Skin of body (tissue), 2 donors: ENCODE measurements around the gene FCER2. TPM values are rescaled to one million over a fixed set of nuclear protein-coding genes. Genes with fewer than 3 reads are reported as not detected.

Source experiments
- DNase-seq: peaks from one replicate; lab custom pipeline; 2025; lab: John Stamatoyannopoulos, UW
- total RNA-seq: library from RNA; depleted of rRNA; stranded (reverse); fragments of >200 nt; gene quantifications from one replicate; pipeline ENCODE4 v1.2.3, GENCODE V29; 2014

Gene FCER2
- total RNA-seq, 1 donor from 2014 or later = 0.20 TPM

DNA sequence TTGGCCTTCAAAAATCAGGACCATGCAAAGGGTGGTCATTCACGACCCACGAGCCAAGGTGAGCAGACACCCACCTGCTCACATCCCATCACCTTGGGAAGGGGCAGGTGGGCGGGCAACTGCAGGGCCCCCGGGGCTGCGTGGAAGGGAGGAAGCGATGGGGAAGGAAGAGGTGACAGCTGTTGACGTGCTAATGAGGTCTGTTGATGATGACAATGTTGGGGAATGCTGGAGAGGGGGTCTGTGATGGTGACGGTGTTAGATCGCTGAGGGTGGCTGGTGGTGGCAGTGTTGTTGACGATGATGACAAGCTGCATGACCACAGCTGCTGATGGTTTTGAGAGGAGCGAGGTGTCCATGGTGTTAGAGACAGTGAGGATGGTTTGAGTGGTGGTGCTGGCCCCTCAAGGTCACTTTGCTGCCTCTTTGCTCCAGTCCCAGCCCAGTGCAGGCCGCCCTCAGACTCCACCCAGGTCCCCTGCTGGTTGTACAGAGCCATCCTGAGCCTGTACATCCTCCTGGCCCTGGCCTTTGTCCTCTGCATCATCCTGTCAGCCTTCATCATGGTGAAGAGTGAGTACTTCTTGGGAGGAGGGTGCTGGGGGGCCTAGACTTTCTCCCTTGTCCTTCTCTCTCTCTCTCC, 24.1 kb downstream of the FCER2 start:
- no peak for DNase-seq

DNA sequence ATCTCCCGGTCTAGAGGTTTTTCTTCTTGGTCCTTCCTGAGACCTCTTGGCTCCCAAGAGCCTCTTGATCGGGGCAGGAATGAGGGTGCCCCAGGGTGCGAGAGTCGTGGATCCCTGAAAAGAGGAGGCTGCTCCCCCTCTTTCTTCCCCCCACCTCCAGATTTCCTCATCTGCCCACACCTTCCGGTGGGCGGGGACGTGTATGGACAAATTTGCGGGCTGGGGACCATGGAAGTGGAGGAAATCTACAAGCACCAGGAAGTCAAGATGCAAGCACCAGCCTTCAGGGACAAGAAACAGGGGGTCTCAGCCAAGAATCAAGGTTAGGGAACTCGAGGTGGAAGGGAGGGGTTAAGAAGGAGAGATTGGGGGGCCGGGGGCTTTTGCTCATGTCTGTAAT, 25.1 kb downstream of the FCER2 start, which contains the start of gene MCEMP1:
Gene MCEMP1, plus strand, starts transcription at position 237 of the 400 bp plus-strand sequence. Its CDS starts 31 bp downstream, at position 268.
- no peak for DNase-seq

GRCh38 chr19:7676376-7676775, 25.6 kb downstream of the FCER2 start:
- no peak for DNase-seq

- DNase-seq = peak; percentile 67
Measured at GRCh38 chr19:7674010-7675005, 27.6 kb downstream of the FCER2 start.

DNA sequence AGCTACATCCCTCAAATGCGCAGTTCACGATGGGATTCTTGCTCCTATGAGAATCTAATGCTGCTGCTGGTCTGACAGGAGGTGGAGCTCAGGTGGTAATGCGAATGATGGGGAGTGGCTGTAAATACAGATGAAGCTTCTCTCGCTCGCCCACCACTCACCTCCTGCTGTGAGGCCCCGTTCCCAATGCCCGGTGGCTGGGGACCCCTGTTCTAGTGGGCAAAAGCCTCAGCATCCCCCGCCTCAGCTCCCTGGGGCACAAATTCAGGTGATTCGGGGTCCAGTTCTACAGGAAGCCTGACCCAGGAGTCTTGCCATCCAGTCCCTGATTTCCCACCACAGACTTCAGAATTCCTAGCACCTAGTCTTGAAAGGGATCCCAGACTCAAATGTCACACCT, 29.4 kb downstream of the FCER2 start:
- DNase-seq = no peak

DNA sequence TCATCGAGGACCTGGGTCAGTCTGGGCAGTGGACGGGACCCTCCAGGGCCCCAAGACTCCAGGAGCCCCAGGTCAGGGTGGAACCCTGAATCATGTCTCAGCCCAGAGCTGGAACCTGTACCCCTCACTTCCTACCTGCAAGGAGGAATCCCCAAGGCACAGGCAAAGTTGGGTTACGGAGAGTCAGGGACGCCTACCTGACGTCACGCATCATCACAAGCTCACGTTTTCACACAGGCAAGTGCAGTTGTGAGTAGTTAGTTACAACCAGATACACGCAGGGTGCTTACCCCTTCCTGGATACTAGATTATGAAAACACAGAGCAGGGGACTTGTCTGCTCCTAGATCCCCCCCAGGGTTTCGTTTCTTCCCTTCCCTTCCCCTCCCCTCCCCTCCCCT, 31.1 kb downstream of the FCER2 start:
- DNase-seq = no peak

DNA sequence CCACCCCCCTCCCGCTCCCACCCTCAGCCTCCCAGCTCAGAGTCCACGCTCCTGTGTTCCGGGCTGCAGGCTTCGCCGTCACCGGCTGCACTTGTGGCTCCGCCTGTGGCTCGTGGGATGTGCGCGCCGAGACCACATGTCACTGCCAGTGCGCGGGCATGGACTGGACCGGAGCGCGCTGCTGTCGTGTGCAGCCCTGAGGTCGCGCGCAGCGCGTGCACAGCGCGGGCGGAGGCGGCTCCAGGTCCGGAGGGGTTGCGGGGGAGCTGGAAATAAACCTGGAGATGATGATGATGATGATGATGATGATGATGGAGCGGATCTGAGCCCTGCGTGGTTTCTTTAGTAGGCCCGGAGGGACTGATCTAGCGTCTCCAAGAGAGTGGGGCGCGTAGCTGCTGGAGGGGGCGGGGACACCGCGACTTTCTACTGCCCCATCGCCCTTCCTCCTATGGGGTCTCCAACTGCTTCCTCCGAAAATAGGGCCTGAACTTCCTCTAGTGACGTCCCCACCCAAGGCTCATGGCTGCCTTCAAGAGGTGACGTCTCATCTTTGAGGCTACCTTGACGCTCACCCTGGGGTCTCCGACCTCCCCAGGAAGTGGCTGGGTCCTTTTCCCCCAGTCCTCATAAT, 31.7 kb downstream of the FCER2 start:
- peak; percentile 33 for DNase-seq

DNA sequence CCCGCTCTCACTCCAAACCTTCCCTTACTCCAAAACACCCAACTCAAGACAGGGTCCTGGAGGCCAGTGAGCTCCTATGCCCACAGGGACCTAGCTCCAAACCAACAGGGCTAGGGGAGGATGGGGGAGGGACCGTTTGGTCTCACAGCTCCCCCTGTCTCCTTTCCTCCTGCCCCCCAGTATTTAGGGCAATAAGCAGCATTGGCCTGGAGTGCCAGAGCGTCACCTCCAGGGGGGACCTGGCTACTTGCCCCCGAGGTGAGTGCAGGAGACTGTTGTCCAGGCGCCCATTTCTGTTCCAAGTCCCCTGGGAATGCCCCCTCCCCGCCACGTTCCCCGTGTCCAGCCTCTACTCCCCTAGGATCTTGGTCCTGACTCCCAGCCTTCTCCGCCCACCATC, 32.3 kb downstream of the FCER2 start:
- no peak for DNase-seq

DNA sequence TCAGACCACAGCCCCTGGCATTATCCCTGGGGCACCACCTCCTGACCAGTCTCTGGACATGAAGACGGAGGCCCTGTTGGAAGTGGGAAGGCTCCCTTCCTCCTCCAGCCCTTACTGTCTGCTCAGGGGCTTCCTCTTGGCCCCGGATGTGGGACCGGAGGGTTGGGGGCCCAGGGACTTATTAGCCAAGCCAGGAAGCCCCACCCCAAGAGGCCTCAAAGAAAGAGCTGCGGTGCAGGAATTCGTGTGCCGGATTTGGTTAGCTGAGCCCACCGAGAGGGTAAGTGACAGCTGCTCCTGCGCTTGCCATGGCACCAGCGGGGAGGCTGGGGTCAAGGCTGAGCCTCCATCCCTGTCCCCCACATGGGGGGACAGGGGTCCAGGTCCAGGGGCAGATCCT, 33.1 kb downstream of the FCER2 start, which contains the start of gene RETN:
Gene RETN, plus strand, starts transcription at position 208 of the 400 bp plus-strand sequence. CDS start 278 bp downstream, outside the sequence.
- DNase-seq = no peak

DNA sequence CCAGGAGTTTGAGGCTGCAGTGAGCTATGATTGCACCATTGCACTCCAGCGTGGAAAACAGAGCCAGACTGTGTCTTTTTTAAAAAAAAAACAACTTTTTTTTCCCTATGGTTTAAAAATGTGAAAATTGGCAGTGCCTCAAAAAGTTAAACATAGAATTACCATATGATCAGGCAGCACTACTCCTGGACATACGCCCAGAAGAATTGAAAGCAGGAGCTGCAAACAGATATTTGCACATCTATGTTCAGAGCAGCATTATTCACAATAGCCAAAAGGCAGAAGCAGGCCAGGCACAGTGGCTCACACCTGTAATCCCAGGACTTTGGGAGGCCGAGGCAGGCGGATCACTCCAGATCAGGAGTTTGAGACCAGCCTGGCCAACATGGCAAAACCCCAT, 36.9 kb downstream of the FCER2 start:
- DNase-seq = peak; percentile 73

GRCh38 chr19:7663706-7664105, 38.2 kb downstream of the FCER2 start:
- peak; percentile 27 for DNase-seq

GRCh38 chr19:7662657-7663056, 39.3 kb downstream of the FCER2 start:
- no peak for DNase-seq

GRCh38 chr19:7661744-7662538, 40.0 kb downstream of the FCER2 start:
- DNase-seq = no peak

- DNase-seq = no peak
Measured at GRCh38 chr19:7658219-7658686, 43.7 kb downstream of the FCER2 start.

DNA sequence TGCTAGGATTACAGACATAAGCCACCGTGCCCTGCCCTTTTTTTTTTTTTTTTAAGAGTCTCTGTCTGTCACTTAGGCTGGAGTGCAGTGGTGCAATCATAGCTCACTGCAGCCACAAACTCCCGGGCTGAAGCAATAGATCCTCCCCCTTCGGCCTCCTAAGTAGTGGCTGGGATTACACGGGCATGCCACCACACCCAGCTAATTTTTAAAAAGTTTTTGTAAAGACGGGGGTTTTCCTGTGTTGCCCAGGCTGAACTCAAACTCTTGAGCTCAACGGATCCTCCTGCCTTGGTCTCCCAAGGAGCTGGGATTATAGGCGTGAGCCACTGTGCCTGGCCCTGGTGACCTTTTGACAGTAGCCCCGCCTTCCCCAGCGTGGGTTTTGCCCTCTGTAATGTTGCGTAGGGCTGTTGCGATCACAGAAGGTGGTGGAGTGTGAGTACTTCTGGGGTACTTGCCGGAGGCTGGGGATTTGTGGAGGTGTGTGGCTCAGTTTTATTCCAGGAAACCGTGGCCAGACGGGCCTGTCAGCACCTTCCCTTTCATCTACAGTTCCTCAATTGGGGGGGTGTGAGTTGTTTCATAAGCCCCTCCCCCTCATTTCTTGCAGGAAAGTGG, 44.7 kb downstream of the FCER2 start:
- no peak for DNase-seq

GRCh38 chr19:7655581-7655980, 46.4 kb downstream of the FCER2 start:
- DNase-seq = no peak

DNA sequence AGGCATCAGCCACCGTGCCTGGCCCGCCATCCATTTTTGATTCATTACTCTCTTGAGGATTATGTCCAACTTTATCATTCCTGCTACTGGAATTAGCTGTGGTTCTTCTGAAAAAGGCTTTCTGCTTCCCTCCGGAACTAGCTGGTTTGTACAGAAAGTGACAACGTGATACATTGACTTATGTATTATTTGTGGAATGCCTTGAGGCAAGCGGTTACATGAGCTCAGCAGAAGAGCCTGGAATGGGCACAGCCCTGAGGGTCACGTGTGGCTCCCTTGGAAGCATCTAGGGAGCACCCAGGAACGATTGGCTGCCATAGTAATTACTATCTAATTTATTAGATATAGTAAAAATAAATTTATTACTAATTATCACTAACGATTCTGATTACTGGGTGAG, 47.5 kb downstream of the FCER2 start:
- DNase-seq = no peak

DNA sequence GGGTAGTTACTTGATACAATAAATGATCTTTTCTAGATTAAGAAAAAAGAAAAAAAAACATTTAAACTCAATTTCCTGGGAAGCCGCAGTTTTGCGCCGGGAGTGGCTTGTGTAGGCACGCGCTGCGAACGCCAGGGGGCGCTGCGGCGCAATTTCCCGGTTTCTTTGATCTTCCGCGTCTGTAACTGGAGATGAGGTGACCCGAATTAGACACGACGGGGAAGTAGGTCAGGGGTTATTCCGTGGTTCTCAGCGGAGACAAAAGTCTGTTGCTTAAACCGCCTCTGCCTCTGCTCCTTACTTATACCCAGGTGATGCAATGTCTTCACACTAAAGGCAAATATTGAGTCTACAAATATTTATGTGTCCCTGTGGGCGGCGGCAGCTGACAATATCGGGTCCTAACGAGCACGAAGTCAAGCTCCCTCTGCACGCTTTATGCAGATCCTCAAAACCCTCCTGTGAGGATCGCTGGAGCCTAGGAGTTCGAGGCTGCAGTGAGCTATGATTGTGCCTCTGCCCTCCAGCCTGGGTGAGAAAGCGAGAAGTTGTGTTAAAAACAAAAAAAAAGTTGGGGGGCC, 49.8 kb downstream of the FCER2 start:
- peak; percentile 79 for DNase-seq

- no peak for DNase-seq
Measured at GRCh38 chr19:7650148-7650547, 51.8 kb downstream of the FCER2 start.
